ENCODE results near the gene TFEC.

GRCh38 chr7:116034411-116034810, 3.8 kb upstream of the TFEC start:
- TF ChIP-seq POLR2AphosphoS5 (IDR thresholded peaks at IDR 0.05) (no peak), EZH2 (IDR thresholded peaks at IDR 0.05; ENCODE audit: borderline replicate concordance, insufficient read depth, low read length, poor library complexity, severe bottlenecking) (no peak), EP300 (conservative IDR thresholded peaks at IDR 0.05; ENCODE audit: poor library complexity, severe bottlenecking) (no peak), SMC3 (conservative IDR thresholded peaks at IDR 0.05; ENCODE audit: poor library complexity) (no peak), RAD21 (conservative IDR thresholded peaks at IDR 0.05) (no peak), MXI1 (conservative IDR thresholded peaks at IDR 0.05; ENCODE audit: poor library complexity, severe bottlenecking) (no peak)
- TF ChIP-seq, protein P1, sequence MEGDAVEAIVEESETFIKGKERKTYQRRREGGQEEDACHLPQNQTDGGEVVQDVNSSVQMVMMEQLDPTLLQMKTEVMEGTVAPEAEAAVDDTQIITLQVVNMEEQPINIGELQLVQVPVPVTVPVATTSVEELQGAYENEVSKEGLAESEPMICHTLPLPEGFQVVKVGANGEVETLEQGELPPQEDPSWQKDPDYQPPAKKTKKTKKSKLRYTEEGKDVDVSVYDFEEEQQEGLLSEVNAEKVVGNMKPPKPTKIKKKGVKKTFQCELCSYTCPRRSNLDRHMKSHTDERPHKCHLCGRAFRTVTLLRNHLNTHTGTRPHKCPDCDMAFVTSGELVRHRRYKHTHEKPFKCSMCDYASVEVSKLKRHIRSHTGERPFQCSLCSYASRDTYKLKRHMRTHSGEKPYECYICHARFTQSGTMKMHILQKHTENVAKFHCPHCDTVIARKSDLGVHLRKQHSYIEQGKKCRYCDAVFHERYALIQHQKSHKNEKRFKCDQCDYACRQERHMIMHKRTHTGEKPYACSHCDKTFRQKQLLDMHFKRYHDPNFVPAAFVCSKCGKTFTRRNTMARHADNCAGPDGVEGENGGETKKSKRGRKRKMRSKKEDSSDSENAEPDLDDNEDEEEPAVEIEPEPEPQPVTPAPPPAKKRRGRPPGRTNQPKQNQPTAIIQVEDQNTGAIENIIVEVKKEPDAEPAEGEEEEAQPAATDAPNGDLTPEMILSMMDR (IDR thresholded peaks at IDR 0.05; ENCODE audit: poor library complexity, severe bottlenecking), result no peak

Measured in neural cell (in vitro differentiated cells).